PFSK-1 (cell line): ENCODE data around the gene TOP1.

ENCODE experiments used
- FOXP2 ChIP-seq: optimal IDR thresholded peaks from 2 replicates; pipeline ENCODE3; 2011; ENCODE audit warnings: borderline replicate concordance, control low read depth, inconsistent platforms; ENCODE audit not compliant: insufficient read depth; ENCODE audit errors: extremely low read length, extremely low read depth
- POLR2AphosphoS5 ChIP-seq: IDR thresholded peaks from 2 replicates; pipeline ENCODE4 v1.6.1; 2012; ENCODE audit warnings: low read depth, mild to moderate bottlenecking, control low read depth, low read length, moderate library complexity
- SIN3A ChIP-seq: IDR thresholded peaks from 2 replicates; pipeline ENCODE4 v1.6.1; 2012; ENCODE audit warnings: mild to moderate bottlenecking, low read length, moderate library complexity, borderline replicate concordance; ENCODE audit not compliant: insufficient read depth
- TAF1 ChIP-seq: IDR thresholded peaks from 2 replicates; pipeline ENCODE4 v1.6.1; 2012; ENCODE audit warnings: low read length, control low read depth, borderline replicate concordance; ENCODE audit not compliant: insufficient read depth
- TF ChIP-seq, protein P1 (sequence below), 2 experiments: IDR thresholded peaks; 2 replicates each; pipeline versions ENCODE4 v1.6.1 to v1.8.0; 2011 to 2012; ENCODE audit warnings: low read depth in 2 of 2, low read length in 2 of 2, control low read depth in 1 of 2, inconsistent platforms in 1 of 2, mild to moderate bottlenecking in 1 of 2, moderate library complexity in 1 of 2; ENCODE audit not compliant: insufficient read depth in 1 of 2

The TOP1 gene

DNA sequence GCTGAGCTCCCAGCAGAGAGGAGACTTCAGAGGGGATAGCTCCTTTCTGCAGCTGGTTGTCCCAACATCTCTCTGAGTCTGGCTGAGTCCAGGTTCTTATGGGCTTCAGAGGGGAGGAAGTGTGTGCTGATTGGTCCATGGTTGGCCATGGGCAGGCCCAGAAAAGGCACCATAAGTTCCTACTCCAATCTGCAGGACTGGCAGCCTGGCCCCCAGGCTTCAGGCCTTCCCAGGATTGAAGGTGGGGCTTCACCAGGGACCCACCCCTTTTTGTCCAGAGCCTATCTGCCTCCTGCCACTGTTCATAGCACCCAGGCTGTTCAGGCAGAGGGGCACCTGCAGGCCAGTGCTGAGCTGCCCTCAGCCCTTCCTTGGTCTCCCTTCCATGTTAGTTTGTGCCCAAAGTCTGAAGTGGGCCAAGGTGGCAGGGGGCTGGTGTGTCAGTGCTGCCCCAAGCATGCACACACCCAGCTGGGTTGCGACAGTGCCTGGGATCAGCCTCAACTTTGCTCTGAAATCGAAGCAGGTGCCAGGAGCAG is 21.6 kb upstream of the TOP1 start:
- no peak for TF ChIP-seq SIN3A
- TF ChIP-seq POLR2AphosphoS5: no peak
- no peak for TF ChIP-seq TAF1
- no peak for TF ChIP-seq FOXP2
- TF ChIP-seq, protein P1, sequence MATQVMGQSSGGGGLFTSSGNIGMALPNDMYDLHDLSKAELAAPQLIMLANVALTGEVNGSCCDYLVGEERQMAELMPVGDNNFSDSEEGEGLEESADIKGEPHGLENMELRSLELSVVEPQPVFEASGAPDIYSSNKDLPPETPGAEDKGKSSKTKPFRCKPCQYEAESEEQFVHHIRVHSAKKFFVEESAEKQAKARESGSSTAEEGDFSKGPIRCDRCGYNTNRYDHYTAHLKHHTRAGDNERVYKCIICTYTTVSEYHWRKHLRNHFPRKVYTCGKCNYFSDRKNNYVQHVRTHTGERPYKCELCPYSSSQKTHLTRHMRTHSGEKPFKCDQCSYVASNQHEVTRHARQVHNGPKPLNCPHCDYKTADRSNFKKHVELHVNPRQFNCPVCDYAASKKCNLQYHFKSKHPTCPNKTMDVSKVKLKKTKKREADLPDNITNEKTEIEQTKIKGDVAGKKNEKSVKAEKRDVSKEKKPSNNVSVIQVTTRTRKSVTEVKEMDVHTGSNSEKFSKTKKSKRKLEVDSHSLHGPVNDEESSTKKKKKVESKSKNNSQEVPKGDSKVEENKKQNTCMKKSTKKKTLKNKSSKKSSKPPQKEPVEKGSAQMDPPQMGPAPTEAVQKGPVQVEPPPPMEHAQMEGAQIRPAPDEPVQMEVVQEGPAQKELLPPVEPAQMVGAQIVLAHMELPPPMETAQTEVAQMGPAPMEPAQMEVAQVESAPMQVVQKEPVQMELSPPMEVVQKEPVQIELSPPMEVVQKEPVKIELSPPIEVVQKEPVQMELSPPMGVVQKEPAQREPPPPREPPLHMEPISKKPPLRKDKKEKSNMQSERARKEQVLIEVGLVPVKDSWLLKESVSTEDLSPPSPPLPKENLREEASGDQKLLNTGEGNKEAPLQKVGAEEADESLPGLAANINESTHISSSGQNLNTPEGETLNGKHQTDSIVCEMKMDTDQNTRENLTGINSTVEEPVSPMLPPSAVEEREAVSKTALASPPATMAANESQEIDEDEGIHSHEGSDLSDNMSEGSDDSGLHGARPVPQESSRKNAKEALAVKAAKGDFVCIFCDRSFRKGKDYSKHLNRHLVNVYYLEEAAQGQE (IDR thresholded peaks at IDR 0.05; ENCODE audit: insufficient read depth in 1 of 2, low read depth in 2 of 2, low read length in 2 of 2): no peak

DNA sequence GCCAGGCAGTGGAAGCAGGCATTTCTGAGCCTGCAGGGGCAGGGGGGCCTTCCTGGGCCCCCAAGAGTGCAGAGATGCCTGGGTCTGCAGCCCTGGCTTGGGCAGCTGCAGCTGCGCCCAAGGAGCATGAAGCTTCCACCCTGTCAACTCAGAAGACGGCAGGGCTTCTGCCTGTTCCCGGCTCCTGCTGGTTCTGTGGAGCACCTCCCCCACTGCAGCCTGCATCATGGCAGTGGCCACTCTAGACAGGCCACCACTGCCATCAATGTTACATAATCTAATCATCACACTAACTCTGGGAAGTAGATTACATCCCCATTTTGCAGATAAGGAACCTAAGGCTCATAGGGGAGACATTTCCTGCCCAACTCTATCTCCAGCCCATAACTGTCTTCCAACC is 21.1 kb upstream of the TOP1 start:
- TF ChIP-seq POLR2AphosphoS5 (no peak), SIN3A (no peak), TAF1 (no peak), FOXP2 (no peak)
- TF ChIP-seq, protein P1 (IDR thresholded peaks at IDR 0.05; ENCODE audit: insufficient read depth in 1 of 2, low read depth in 2 of 2, low read length in 2 of 2): no peak

DNA sequence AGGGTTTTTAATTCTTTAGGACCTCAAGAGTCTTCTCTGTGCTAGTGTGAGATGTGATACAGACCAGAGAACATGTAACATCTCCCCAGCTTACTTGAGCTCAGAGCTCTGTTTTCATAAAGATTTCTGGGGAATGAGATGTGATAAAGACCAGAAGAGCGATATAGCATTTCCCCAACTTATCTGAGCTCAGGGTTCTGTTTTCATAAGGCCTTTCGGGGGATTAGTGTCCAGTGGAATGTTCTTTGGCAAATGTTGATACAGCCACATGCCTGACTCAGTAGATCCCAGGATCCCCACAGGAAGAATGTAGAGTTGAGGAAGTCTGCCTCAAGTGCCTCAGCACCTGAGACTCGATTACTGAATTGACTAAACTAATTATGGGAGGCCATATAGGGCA is 18.7 kb upstream of the TOP1 start:
- TF ChIP-seq POLR2AphosphoS5: no peak
- no peak for TF ChIP-seq FOXP2
- TF ChIP-seq TAF1: no peak
- TF ChIP-seq, protein P1 (IDR thresholded peaks at IDR 0.05; ENCODE audit: insufficient read depth in 1 of 2, low read depth in 2 of 2, low read length in 2 of 2): no peak
- TF ChIP-seq SIN3A: peak; percentile 16; the same call in 1 of the 2 replicates

DNA sequence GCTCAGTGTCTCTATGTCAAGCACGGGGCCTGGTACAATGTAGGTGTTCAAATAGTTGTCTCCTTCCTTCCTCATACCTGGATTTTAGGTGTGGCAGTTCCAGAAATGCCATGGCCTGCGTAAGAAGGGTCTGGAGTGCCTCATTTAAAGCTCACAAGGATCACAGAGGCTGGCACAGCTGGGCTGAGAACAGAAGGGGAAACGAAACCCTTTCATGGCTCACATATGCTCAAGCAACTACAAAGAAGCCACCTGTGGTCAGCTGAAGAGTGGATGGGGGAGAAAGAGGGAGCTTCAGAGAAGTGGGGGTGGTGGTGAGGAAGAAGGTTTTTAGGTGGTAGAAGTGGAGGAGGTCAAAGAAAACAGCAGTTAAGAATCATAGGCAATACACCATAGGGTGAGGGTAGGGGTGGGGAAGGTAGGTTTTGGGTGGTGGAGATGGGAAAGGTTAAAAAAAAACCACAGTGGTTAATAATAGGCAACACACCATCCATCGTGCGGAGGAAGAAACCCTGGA is 17.0 kb upstream of the TOP1 start:
- no peak for TF ChIP-seq FOXP2
- TF ChIP-seq SIN3A: no peak
- no peak for TF ChIP-seq TAF1
- TF ChIP-seq, protein P1 (IDR thresholded peaks at IDR 0.05; ENCODE audit: insufficient read depth in 1 of 2, low read depth in 2 of 2, low read length in 2 of 2): no peak
- TF ChIP-seq POLR2AphosphoS5: no peak

DNA sequence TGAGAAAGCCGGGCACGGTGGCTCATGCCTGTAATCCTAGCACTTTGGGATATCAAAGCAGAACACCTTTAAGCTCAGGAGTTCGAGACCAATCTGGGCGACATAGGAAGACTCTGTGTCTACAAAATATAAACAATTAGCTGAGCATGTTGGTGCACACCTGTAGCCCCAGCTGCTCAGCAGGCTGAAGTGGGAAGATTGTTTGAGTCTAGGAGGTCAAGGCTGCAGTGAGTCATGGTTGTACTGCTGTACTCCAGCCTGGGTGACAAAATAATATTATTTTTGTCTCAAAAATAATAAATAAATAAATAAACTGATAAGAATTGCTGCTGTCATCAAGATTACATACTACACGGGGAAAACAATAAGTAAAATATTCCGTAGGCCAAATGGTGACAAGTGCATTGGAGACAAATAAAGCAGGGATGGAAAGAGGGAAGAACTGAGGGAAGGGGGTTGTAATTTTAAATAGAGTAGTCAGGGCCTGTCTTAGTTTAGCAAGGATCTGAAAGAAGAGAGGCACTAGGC is 14.0 kb upstream of the TOP1 start:
- no peak for TF ChIP-seq POLR2AphosphoS5
- no peak for TF ChIP-seq SIN3A
- TF ChIP-seq, protein P1 (IDR thresholded peaks at IDR 0.05; ENCODE audit: insufficient read depth in 1 of 2, low read depth in 2 of 2, low read length in 2 of 2): no peak
- TF ChIP-seq FOXP2: no peak
- TF ChIP-seq TAF1: no peak
